ENCODE data around the gene PARVB. TPM values are rescaled to one million over a fixed set of nuclear protein-coding genes. Genes with fewer than 3 reads are reported as not detected.

The PARVB gene
- polyA plus RNA-seq, 1 experiment = 49.5 TPM

DNA sequence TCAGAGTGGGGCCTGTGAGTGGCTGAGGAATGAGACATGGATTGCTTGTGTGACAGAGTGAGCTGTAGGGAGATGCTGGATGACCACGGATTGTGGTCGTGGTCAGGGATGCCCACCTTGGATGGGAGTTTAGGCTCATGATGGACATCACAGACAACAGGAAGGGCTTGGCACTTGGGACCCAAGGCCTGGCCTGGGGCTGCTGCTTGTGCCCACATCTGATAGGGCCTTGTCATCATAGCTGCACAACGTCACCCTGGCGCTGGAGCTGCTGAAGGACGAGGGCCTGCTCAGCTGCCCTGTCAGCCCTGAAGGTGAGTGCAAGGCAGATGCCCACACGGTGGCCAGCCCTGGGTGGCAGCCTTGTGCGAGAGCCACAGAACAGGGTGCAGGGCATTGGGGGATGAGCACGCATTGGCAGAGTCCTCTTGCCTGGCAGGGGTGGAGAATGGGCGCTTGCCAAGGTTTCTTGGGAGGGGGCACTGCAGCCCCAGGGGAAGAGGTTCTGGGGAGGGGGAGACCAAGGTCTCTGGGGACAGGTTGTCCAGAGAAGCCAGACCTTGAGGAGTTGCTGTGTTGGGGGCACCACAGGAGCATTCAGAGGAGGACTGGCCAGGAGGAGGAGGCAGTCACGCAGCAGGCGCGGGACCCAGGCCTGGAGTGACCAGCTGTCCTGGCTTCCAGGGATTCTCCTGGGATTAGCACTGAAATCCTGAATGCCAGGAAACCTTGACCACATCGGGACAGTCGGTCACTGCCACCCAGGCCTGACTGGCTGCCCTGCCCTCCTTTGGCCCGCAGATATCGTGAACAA, 181.6 kb downstream of the PARVB start:
- POLR2A ChIA-PET = no interaction called here
- H3K27ac ChIP-seq (ENCODE audit: low read depth, low read length) = no peak overlapping the region
- H3K27me3 ChIP-seq (ENCODE audit: control insufficient read depth, insufficient read depth, low read length) = peaks cover 6% of the 10 kb centered on the region
- TF ChIP-seq, protein P1, sequence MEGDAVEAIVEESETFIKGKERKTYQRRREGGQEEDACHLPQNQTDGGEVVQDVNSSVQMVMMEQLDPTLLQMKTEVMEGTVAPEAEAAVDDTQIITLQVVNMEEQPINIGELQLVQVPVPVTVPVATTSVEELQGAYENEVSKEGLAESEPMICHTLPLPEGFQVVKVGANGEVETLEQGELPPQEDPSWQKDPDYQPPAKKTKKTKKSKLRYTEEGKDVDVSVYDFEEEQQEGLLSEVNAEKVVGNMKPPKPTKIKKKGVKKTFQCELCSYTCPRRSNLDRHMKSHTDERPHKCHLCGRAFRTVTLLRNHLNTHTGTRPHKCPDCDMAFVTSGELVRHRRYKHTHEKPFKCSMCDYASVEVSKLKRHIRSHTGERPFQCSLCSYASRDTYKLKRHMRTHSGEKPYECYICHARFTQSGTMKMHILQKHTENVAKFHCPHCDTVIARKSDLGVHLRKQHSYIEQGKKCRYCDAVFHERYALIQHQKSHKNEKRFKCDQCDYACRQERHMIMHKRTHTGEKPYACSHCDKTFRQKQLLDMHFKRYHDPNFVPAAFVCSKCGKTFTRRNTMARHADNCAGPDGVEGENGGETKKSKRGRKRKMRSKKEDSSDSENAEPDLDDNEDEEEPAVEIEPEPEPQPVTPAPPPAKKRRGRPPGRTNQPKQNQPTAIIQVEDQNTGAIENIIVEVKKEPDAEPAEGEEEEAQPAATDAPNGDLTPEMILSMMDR (IDR thresholded peaks at IDR 0.05; ENCODE audit: low read depth, low read length) = no peak
- CTCF ChIA-PET = no interaction called here
- H3K9me3 ChIP-seq (ENCODE audit: control insufficient read depth, insufficient read depth, low read length) = no peaks in the 10 kb centered on the region
- no peak for DNase-seq (ENCODE audit: low read depth, low spot score)
- H3K4me3 ChIP-seq (ENCODE audit: low read depth, low read length) = no peak overlapping the region

DNA sequence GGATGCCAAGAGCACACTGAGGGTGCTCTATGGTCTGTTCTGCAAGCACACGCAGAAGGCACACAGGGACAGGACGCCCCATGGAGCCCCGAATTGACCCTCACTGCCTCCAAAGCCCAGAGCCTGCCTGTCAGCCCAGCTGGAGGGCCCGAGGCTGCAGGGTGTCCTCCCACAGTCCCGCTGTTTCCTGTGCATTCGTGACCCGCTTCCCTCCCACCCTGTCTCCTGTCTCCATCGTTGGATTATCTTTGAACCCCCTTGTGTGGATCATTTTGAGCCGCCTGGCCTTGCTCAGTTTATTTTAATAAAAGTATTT, 182.2 kb downstream of the PARVB start:
- Histone ChIP-seq H3K27ac (ENCODE audit: low read depth, low read length) (no peak overlapping the region), H3K4me3 (ENCODE audit: low read depth, low read length) (no peak overlapping the region), H3K9me3 (ENCODE audit: control insufficient read depth, insufficient read depth, low read length) (no peaks in the 10 kb centered on the region), H3K27me3 (ENCODE audit: control insufficient read depth, insufficient read depth, low read length) (peaks cover 6% of the 10 kb centered on the region)
- POLR2A ChIA-PET = no interaction called here
- no peak for DNase-seq (ENCODE audit: low read depth, low spot score)
- TF ChIP-seq, protein P1 (IDR thresholded peaks at IDR 0.05; ENCODE audit: low read depth, low read length) = no peak
- CTCF ChIA-PET = no interaction called here

DNA sequence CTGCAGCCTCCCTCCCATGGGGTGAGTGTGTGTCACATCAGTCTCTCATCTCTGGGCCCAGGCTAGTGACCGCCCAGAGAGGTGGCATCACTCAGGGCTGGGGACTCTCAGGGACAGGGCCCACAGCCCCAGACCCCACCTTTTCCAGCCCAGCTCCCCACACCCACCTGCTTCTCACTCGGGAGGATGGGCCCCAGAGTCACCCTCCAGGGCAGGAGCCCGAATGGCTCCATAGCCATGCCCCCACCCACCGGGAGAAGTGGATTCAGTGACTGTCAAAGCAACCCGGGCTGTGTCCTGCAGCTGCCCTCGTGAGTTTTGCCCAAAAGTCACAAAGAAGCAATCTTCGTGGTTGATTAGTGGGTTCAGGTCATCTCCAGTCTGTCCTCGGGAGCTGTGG, 182.6 kb downstream of the PARVB start:
- ChIA-PET CTCF (no interaction called here), POLR2A (no interaction called here)
- no peak for DNase-seq (ENCODE audit: low read depth, low spot score)

DNA sequence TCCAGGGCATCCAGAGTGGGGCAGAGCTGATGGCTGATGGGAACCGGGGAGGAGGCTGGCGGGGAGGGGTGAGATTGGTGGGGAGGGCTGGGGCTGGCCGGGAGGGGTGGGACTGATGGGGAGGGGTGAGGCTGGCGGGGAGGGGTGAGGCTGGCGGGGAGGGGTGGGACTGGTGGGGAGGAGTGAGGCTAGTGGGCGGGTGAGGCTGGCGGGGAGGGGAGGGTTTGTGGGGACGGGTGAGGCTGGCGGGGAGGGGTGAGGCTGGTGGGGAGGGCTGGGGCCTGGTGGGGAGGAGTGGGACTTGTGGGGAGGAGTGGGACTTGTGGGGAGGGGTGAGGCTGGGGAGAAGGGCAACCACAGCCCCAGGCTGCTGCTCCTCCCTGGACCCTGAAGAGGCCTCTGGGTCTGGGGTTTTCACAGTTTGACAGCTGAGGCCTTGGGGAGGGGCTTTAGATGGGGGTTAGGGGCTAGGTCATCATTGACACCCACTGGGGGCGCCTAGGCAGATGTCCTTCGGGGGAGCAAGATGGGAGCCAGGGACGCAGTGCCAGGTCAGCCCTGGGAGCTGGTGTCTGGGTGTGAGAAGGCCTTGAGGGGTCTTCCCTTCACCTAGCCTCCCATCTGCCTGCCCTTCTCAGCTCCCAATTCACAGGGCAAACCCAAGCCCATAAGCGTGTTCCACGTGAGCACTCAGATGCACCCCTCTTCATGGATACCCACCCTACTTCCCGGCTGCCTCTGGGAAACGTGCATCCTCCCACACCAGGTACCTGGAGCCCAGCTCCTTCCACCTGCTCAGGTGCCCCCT, 183.3 kb downstream of the PARVB start:
- DNase-seq (ENCODE audit: low read depth, low spot score) = no peak
- TF ChIP-seq, protein P1 (IDR thresholded peaks at IDR 0.05; ENCODE audit: low read depth, low read length) = no peak
- CTCF ChIA-PET = no interaction called here
- peaks cover 8% of the 10 kb centered on the region for H3K27me3 ChIP-seq (ENCODE audit: control insufficient read depth, insufficient read depth, low read length)
- POLR2A ChIA-PET = interaction anchor here (0.6 kb wide), 1 partner anchor 59 kb away, joined by 3 read pairs; no protein-coding TSS in a partner anchor
- H3K9me3 ChIP-seq (ENCODE audit: control insufficient read depth, insufficient read depth, low read length) = no peaks in the 10 kb centered on the region
- H3K27ac ChIP-seq (ENCODE audit: low read depth, low read length) = no peak overlapping the region
- no peak overlapping the region for H3K4me3 ChIP-seq (ENCODE audit: low read depth, low read length)

More for the DNA sequence above, 182.6 kb downstream of the PARVB start:
- H3K4me3 ChIP-seq (ENCODE audit: low read depth, low read length) = no peak overlapping the region
- TF ChIP-seq, protein P1 (IDR thresholded peaks at IDR 0.05; ENCODE audit: low read depth, low read length) = no peak
- peaks cover 8% of the 10 kb centered on the region for H3K27me3 ChIP-seq (ENCODE audit: control insufficient read depth, insufficient read depth, low read length)
- H3K27ac ChIP-seq (ENCODE audit: low read depth, low read length) = no peak overlapping the region
- H3K9me3 ChIP-seq (ENCODE audit: control insufficient read depth, insufficient read depth, low read length) = no peaks in the 10 kb centered on the region

DNA sequence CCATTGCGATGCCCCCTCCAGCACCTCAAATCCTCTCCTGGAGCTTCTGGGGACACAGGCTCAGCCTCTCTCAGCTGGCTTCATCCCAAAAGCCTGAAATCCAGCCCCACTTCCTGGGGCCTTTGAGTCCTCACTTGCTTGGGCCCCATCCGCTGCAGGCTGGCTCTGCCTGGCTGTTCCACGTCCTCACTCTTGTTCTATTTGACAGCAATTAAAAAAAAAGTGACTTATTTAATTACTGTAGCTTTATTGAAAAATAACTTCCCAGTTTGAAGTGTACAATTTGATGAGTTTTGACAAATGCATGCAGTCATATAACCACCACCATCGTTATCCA, 183.8 kb downstream of the PARVB start:
- Histone ChIP-seq H3K4me3 (ENCODE audit: low read depth, low read length) (no peak overlapping the region), H3K27me3 (ENCODE audit: control insufficient read depth, insufficient read depth, low read length) (peaks cover 8% of the 10 kb centered on the region), H3K27ac (ENCODE audit: low read depth, low read length) (no peak overlapping the region), H3K9me3 (ENCODE audit: control insufficient read depth, insufficient read depth, low read length) (no peaks in the 10 kb centered on the region)
- DNase-seq (ENCODE audit: low read depth, low spot score) = no peak
- TF ChIP-seq, protein P1 (IDR thresholded peaks at IDR 0.05; ENCODE audit: low read depth, low read length) = no peak
- ChIA-PET CTCF (no interaction called here), POLR2A (interaction anchor here (0.6 kb wide), 1 partner anchor 60 kb away, joined by 3 read pairs; no protein-coding TSS in a partner anchor)

Measured in AG04450 (cell line).